ENCODE data around the gene CALHM3. TPM values are rescaled to one million over a fixed set of nuclear protein-coding genes. Genes with fewer than 3 reads are reported as not detected.

Gene CALHM3
- total RNA-seq, 1 experiment from 2014 or later = 2.3 TPM

DNA sequence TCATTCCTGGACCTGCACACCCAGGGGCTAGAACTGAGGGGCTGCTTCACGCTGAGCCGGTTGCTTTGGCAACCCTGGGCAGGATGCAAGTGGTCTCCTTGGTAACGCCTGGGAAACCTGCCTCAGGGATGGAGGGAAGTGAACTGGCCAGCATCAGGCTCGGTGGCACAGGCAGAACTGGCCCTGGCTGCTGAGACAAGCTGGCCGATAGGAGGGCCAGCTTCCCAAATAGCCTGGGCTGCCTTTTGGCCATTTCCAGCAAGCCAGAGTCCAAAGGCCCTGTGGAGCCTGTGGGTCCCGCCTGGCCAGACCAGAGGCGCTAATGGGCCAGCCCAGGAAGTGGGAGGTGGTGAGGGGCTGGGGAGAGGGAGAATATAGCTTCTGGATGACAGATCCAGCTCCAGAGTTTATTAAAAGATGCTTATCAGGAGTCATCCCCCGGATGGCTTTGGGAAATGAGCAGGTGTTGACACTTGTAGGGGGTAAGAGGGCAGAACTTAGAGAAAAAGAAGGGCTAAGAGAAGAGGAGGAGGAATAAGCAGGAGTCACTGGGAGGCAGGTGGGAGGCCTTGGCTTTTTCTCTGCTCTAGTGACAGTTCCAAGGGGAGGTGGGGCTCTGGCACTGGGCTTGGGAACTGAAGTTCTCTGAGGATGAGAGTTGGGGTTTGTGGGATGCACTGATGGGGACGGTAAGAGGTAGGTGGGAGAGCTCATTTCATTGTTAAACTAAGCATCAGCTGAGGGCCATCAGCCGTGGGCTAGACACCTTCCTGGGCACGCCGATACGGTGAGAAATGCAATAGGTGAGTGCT is 24.0 kb upstream of the CALHM3 start:
- Histone ChIP-seq H3K27ac (ENCODE audit: low read length) (no peak overlapping the region), H3K9me2 (replicated peaks; ENCODE audit: low read length) (no peaks in the 10 kb centered on the region), H3K9me3 (ENCODE audit: low read length) (no peaks in the 10 kb centered on the region), H3K4me1 (ENCODE audit: insufficient read depth, low read length) (peaks cover 10% of the 10 kb centered on the region), H3K36me3 (ENCODE audit: low read depth, low read length) (no peaks in the 10 kb centered on the region), H3K4me2 (ENCODE audit: low read length) (no peak overlapping the region), H3K4me3 (ENCODE audit: low read length) (no peak overlapping the region), H2AFZ (ENCODE audit: low read length) (no peak overlapping the region), H4K20me1 (ENCODE audit: low read length) (no peaks in the 10 kb centered on the region), H3K79me2 (ENCODE audit: low read length) (no peaks in the 10 kb centered on the region), H3K27me3 (ENCODE audit: low read length) (no peaks in the 10 kb centered on the region), H3K9ac (ENCODE audit: low read length) (no peak overlapping the region), H3F3A (ENCODE audit: low read length, unreplicated experiment) (no peaks in the 10 kb centered on the region)
- POLR2A ChIA-PET (ENCODE audit: unreplicated experiment) = no interaction called here
- DNase-seq (no peak), ATAC-seq (no peak)
- BruUV-seq (replicated peaks) = no TSS peak
- intact Hi-C loops (cut with micrococcal nuclease) = no loop called here
- TF ChIP-seq, protein P1, sequence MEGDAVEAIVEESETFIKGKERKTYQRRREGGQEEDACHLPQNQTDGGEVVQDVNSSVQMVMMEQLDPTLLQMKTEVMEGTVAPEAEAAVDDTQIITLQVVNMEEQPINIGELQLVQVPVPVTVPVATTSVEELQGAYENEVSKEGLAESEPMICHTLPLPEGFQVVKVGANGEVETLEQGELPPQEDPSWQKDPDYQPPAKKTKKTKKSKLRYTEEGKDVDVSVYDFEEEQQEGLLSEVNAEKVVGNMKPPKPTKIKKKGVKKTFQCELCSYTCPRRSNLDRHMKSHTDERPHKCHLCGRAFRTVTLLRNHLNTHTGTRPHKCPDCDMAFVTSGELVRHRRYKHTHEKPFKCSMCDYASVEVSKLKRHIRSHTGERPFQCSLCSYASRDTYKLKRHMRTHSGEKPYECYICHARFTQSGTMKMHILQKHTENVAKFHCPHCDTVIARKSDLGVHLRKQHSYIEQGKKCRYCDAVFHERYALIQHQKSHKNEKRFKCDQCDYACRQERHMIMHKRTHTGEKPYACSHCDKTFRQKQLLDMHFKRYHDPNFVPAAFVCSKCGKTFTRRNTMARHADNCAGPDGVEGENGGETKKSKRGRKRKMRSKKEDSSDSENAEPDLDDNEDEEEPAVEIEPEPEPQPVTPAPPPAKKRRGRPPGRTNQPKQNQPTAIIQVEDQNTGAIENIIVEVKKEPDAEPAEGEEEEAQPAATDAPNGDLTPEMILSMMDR (conservative IDR thresholded peaks at IDR 0.05; ENCODE audit: low read depth, low read length) = no peak
- TF ChIP-seq EZH2 (IDR thresholded peaks at IDR 0.05; ENCODE audit: low read length, unreplicated experiment) (no peak), EZH2phosphoT487 (IDR thresholded peaks at IDR 0.05; ENCODE audit: borderline replicate concordance, low read length) (no peak)
- CTCF ChIA-PET = no interaction called here

DNA sequence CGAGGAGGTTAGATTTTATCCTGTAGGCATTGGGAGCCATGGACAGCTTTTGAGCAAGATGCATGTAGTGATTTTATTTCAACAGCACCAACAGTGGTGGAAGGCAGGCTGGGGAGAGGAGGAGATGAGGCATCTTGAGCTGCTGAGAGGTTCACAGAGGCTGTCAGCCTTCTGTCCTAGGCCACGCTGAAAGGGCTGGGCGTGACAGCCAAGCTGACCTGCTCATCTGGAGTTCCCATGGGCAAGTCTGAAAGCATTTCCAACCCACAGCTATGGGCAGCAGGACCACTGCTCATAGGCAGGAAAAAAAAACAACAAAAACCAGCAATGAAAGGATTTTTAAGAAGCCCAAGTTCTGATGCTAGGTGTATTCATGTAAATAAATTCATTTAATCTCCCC is 22.1 kb upstream of the CALHM3 start:
- H3K9me2 ChIP-seq (replicated peaks; ENCODE audit: low read length) = no peaks in the 10 kb centered on the region
- peaks cover 10% of the 10 kb centered on the region for H3K4me1 ChIP-seq (ENCODE audit: insufficient read depth, low read length)
- no peak overlapping the region for H3K9ac ChIP-seq (ENCODE audit: low read length)
- POLR2A ChIA-PET (ENCODE audit: unreplicated experiment) = no interaction called here
- H3K4me2 ChIP-seq (ENCODE audit: low read length) = no peak overlapping the region
- intact Hi-C loops (cut with micrococcal nuclease) = no loop called here
- no TSS peak for BruUV-seq (replicated peaks)
- no peak overlapping the region for H3K4me3 ChIP-seq (ENCODE audit: low read length)
- TF ChIP-seq EZH2phosphoT487 (IDR thresholded peaks at IDR 0.05; ENCODE audit: borderline replicate concordance, low read length) (no peak), EZH2 (IDR thresholded peaks at IDR 0.05; ENCODE audit: low read length, unreplicated experiment) (no peak)
- TF ChIP-seq, protein P1 (conservative IDR thresholded peaks at IDR 0.05; ENCODE audit: low read depth, low read length) = no peak
- no peaks in the 10 kb centered on the region for H3K79me2 ChIP-seq (ENCODE audit: low read length)
- no peaks in the 10 kb centered on the region for H3K36me3 ChIP-seq (ENCODE audit: low read depth, low read length)
- CTCF ChIA-PET = no interaction called here
- ATAC-seq = no peak
- no peak overlapping the region for H3K27ac ChIP-seq (ENCODE audit: low read length)
- DNase-seq = no peak
- no peaks in the 10 kb centered on the region for H3K9me3 ChIP-seq (ENCODE audit: low read length)
- H2AFZ ChIP-seq (ENCODE audit: low read length) = no peak overlapping the region
- no peaks in the 10 kb centered on the region for H3F3A ChIP-seq (ENCODE audit: low read length, unreplicated experiment)
- 0 out of 2 replicates have a peak, but pooled peaks cover 2% of the 10 kb centered on the region for H3K27me3 ChIP-seq (ENCODE audit: low read length)
- H4K20me1 ChIP-seq (ENCODE audit: low read length) = no peaks in the 10 kb centered on the region

DNA sequence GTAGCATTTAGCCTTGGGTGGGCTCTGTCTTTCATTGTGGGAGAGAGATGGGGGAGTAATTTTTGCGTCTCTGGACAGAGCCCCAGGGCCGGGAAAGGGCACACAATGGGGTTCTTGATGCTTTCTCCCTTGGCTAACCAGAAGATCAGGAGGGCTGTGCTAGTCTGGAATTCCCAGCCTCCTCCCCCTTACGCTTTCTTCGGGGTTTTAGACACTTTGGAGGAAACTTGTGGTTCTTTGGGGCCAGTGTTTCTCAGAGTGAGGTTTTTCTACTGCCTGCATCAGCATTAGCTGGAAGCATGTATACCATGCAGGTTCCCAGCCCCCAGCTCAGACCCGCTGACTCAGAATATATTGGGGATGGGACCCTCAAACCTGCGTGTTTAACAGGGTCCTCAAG is 21.4 kb upstream of the CALHM3 start:
- H3F3A ChIP-seq (ENCODE audit: low read length, unreplicated experiment) = no peaks in the 10 kb centered on the region
- no peak overlapping the region for H3K9ac ChIP-seq (ENCODE audit: low read length)
- H3K4me3 ChIP-seq (ENCODE audit: low read length) = no peak overlapping the region
- no peaks in the 10 kb centered on the region for H4K20me1 ChIP-seq (ENCODE audit: low read length)
- H3K4me1 ChIP-seq (ENCODE audit: insufficient read depth, low read length) = peaks cover 10% of the 10 kb centered on the region
- H3K9me3 ChIP-seq (ENCODE audit: low read length) = no peaks in the 10 kb centered on the region
- H3K27ac ChIP-seq (ENCODE audit: low read length) = no peak overlapping the region
- BruUV-seq (replicated peaks) = no TSS peak
- H2AFZ ChIP-seq (ENCODE audit: low read length) = no peak overlapping the region
- H3K27me3 ChIP-seq (ENCODE audit: low read length) = peaks cover 3% of the 10 kb centered on the region
- H3K79me2 ChIP-seq (ENCODE audit: low read length) = no peaks in the 10 kb centered on the region
- H3K36me3 ChIP-seq (ENCODE audit: low read depth, low read length) = no peaks in the 10 kb centered on the region
- TF ChIP-seq EZH2phosphoT487 (IDR thresholded peaks at IDR 0.05; ENCODE audit: borderline replicate concordance, low read length) (no peak), EZH2 (IDR thresholded peaks at IDR 0.05; ENCODE audit: low read length, unreplicated experiment) (no peak)
- TF ChIP-seq, protein P1 (conservative IDR thresholded peaks at IDR 0.05; ENCODE audit: low read depth, low read length) = no peak
- intact Hi-C loops (cut with micrococcal nuclease) = no loop called here
- H3K4me2 ChIP-seq (ENCODE audit: low read length) = no peak overlapping the region
- ATAC-seq (no peak), DNase-seq (no peak)
- CTCF ChIA-PET = no interaction called here
- POLR2A ChIA-PET (ENCODE audit: unreplicated experiment) = no interaction called here
- no peaks in the 10 kb centered on the region for H3K9me2 ChIP-seq (replicated peaks; ENCODE audit: low read length)

All from PC-3 (cell line).